ENCODE results near the gene OCSTAMP.
A peak's percentile ranks its signal among the peaks of the same experiment; 100 is the strongest.

The OCSTAMP gene

DNA sequence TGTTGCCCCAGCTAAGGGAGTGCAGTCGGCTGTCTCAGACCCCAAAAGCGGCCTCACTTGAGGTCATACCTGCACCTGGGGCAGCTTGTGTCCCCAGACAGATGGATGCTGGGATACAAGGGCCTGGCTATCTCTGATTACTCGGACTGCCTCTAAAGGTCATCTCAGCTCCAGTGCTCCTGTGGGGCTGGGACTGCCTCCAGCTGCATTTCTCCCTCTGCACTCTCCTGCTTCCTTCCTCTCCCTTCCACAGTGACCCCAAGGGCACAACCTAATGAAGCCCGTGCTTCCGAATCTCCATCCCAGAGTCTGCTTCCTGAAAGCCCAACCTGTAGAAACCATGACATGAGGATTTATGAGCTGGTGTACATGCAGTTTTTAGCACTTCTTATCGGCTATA lies 22.8 kb upstream of the OCSTAMP start:
- no peak for DNase-seq

DNA sequence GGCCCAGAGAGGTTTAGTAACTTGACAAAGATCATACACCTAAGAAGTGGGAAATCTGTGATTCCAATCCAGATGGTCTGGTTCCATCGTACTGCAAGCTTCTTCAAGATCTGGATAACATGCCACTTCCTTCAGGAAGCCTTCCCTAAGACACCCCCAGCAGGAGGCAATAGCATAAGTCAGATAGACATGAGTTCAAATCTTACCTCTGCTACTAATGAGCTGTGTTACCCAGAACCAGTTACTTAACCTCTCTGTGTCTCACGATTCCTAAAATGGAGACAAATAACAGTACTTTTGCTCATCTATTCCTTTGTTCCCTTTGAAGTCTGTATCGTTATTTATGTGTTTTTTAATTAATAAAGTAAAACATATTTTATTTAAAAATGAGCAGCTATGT lies 22.3 kb upstream of the OCSTAMP start:
- DNase-seq: no peak

DNA sequence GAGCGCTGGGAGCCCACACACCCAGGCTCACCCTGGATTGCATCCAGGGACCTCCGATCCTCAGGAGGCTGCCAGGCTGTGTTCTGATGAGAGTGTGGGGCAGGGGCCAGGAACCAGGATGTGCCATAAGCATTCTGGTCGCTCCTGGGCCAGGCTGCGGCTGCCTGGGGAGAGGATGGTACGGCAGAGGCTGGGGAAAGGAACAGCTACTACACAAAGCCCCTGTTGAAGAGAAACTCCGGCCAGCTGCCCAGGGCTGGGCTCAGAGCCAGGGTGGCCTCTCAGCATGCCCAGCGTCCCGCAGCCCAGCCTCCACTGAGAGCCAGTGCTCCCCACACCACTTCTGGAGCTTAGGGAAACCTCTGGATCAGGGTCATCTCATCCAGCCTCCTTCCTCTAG lies 21.7 kb upstream of the OCSTAMP start:
- DNase-seq: no peak

DNA sequence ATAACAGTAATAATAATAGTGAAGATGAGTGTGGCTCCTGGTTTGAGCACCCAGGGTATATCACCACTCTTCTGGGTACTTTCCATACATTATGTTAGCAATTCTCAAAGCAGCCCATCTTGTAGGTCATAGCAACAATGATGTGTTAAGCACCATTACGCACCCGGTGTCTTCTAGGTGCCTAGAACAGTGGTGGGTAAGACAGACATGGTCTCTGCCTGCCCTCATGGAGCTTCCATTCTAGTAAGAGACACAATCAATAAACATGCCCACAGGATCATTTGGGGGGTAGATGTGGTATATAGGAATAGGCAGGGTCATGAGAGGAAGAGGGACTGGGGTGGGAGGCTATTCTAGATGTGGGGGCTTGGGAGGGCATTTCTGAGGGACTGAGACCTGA lies 21.0 kb upstream of the OCSTAMP start:
- DNase-seq: no peak

DNA sequence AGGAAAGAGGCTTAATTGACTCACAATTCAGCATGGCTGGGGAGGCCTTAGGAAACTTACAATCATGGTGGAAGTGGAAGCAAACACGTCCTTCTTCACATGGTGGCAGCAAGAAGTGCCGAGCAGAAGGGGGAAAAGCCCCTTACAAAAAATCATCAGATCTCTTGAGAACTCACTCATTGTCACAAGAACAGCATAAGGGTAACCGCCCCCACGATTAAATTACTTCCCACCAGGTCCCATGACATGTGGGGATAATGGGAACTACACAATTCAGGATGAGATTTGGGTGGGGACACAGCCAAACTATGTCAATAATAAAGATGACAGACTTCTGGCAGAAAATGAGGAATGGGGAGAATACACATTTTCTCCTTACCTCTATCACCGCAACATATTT lies 20.5 kb upstream of the OCSTAMP start:
- no peak for DNase-seq

DNA sequence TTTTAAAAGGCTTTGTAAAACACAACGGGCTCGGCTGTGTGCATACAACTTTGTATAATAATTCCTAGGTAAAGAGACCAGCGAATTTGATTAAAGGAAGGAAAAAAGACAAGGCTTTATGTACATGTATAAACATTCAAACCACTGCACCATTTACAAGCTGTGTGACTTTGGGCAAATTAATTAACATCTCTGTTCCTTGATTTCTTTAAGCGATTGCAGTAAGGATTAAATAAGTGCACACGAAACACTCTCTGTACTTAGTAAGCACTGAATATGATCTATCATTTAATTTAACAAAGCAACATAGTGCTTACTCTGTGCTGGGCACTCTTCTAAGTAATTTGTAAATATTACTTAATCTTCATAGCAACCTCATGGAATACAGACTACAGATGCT lies 19.5 kb upstream of the OCSTAMP start:
- DNase-seq: no peak

DNA sequence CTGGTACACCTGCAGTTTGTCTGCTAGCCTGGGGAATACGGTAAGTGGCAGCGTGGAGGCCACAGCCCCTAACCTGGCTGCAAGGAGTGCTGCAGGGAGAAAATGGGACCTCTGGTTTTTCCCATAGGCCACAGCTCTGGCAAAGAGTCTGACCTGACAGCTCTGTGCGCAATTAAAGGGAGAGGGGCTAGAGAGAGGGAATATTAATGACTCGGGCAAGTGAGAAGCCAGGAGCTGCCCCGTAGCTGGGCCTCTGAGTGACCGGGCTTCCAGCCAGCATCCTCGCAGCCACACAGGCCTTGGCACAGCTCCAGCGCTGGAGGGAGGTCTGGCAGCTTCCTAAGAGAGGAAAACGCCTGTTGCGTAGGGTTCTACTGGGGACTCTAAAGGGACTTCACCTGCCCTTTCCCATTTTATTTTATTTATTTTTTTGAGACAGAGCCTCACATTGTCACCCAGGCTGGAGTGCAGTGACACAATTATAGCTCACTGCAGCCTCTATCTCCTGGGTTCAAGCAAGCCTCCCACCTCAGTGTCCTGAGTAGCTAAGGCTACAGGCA lies 18.2 kb upstream of the OCSTAMP start:
- no peak for DNase-seq

DNA sequence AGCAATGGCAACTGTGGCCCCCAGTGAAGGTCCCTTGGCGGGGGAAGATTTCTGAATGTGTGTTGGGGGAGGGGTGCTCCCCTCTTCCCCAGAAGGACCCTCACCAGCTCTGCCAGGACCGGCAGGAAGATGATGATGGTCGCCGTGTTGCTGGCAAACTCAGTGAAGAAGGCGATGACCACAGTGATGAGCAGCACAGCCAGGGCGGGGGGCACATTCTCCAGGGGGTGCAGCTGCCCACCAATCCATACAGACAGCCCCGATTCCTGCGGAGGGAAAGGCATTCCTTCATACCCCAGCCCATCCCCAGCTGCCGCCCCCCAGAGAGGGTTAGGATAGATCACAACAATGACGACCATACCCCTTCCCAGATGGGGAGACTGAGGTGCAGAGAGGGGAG lies 15.7 kb upstream of the OCSTAMP start:
- no peak for DNase-seq

DNA sequence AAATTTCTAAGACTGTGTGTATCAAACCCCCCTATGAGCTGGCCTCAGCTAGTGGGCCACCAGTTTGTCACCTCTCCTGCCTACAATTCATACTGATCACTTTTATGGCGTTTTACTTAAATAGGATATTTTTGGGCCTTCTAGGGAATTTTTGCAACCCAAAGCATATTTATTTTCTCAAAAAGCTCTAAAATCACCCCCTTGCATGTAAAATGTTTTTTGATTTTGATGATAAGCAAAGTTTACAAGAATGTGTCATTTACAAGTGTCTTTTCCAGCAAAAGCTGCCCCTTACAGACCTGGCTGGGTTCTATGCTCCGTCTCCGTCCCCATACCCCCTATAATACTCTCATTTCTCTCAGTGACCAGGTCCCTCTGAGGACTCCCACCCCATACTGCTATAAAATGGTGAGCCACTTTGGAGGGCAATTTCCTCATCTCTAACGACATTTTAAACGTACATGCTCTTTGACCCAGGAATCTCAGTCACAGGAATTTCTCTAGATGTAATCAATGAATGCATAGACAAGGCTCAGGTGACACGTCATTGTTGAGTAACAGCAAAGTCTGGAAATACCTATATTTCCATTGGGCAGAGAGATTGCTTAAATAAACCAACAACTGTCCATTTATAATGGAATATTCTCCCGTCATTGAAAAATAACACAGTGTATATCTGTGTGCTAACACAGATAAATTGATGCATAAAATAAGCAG lies 13.9 kb upstream of the OCSTAMP start:
- no peak for DNase-seq

DNA sequence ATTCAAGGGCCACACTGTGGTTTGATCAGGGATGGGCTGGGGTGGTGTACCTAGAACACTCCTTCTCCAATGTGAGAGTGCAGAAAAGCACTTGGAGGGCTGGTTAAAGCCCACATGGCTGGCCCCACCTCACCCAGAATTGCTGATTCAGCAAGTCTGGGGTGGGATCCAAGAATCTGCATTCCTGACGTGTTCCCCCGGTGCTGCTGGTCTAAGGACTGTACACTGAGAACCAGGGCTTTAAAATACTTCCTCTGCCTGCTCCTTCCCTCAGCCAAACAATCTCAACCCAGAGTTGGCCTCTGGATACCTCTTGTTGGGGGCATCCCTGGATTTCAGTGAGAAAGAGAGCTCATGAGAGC lies 13.4 kb upstream of the OCSTAMP start:
- no peak for DNase-seq

DNA sequence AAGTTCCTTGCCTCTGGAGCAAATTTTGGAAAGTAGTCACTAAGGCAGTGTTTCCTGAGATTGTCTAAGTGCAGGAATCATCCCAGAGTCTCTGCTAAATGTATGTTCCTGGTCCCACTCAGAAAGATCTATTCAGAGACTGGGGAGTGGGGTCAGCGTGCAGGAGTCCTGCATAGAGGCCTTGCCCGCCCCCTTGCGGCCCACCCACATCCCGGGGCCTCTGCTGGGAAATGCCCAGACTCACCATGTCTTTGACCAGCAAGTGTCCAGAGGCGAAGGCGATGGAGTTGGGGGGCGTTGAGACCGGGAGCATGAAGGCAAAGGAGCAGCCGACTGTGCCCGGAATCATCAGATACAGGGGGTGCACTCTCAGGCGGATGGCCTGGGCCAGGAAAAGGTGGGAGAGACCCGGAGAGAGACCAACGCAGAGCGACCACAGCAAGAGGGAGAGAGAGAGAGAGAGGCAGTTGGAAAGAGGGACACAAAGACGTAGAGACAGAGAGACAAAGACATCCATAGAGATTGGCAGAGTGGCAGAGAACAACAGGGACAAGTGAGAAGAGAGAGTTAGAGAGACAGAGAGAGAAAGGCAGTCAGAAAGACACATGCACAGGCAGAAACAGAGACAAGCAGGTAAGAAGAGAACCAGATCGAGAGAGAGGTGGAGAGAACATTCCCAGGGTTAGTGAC lies 12.9 kb upstream of the OCSTAMP start:
- DNase-seq: no peak

DNA sequence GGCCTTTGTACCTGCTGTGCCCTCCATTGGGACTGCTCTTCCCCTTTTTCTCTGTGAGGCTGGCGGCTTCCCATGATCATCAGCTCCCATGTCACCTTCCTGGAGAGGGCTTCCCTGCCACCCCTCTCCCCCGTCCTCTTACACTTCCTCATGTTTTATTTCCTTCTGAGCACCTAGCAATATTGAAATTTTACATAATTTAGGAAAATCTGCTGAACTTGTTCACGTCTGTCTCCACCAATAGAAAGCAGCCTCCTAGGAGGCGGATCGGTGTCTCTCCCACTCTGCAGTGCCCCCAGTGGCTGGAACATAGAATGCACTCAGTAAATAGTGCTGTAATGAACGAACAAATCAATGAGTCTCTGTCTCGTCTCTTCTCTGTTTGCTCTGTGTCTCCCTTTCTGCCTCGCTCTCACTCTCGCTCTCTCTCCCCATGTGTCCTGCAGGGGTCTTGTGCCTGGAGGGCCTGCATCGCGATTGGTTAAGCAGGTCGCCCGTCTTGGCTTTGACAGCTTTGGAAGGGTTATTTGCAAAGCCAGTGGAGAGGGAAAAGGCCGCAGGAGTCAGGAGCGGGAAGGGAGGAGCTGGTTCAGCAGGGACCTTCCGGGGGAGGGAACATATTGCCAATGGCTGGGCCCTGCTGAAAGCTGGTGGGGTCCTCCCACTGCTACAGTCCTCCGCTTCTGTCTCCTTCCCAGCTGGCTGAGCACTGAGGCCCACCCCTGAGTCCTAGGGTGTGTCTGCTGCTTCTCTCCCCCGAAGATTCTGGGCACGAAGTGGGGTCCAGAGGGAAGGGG lies 12.1 kb upstream of the OCSTAMP start:
- DNase-seq: peak; percentile 56

DNA sequence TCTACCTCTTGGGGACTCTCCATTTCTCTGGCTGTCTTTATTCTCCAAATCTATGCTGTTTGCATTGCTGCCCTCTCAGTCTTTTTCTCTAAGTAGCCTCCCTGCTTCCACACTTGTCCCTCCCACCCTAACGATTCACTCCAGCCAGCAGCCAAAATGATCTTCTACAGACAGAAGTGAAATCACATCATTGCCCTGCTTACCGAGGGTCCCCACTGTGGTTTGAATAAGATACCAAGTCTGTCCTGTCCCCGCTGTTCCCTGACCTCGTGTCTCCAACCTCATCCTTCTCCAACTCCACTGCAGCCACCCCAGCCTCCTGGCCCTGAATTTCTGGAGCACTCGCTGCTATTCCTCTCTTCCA lies 11.5 kb upstream of the OCSTAMP start:
- no peak for DNase-seq

DNA sequence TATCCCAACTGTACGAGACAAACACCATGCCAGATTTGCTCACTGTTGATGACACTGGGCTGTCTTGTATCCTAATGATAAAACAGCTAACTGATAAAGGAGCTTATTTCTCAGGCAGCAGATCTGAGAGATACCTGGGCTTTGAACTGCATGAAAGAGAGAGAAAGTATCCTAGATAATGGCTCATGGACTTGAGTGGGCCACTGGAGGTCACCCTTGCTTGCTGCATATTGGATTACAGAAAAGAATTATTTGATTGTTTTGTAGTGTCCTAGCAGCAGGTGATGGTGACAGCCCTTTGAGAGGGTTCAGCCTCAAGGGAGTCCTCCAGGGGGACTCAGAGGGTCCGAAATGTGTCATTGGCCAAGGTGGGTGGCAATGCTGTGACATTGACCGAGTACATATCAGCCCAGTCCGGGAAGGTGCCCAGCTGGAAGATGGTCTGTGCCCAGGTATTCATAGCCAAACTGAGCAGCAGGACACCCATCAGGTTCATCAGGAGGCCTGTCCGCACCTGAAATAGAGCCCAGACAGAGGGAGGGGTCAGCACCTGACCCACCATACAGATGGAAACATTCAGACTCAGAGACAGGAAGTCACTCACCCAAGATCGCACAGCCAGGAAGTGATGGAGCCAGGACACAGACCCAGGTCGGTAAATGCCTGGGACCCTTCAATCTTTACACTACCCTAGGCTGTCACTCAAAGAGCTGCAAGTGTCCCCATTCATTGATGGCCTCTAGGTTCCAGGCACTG lies 9.4 kb upstream of the OCSTAMP start:
- no peak for DNase-seq

DNA sequence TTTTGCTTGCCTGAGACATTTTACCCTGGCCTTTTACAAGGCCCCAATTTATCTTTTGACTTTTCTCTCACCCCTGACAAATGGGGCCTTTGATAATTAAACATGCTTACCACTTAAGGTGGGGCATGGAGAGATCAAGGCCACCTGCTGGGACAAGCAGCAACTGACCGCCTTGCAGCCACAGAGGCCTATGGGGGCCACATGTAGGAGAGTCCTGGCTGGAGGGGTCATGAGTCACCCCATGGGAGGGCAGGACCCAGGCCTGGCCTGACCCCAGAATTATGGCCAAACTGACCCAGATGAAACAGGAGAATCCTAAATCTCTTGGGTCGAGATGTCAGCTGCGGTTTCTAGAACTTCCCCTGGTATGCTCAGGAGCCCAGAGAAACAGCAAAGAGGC lies 8.5 kb upstream of the OCSTAMP start:
- no peak for DNase-seq

DNA sequence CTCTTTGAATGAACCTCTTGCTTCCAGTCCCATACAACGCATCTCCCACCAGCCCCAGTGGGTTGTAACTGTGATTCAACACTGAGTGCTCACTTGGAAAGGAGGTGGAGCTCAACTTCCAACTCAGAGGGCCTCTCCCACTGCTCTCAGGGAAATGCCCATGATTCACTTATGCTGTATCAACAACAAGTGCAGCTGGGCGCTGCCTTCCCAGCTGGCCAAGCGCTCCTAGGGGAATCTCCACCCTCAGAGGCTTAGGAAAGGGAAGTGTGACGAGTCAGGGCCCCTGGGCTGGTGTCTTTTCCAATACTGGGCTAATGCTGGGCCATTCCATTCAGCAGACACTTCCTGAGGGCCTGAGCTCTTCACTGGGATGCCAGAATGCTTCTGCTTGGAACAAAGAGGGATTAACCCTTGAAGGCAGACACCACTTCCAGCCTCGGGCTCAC lies 8.1 kb upstream of the OCSTAMP start:
- no peak for DNase-seq

DNA sequence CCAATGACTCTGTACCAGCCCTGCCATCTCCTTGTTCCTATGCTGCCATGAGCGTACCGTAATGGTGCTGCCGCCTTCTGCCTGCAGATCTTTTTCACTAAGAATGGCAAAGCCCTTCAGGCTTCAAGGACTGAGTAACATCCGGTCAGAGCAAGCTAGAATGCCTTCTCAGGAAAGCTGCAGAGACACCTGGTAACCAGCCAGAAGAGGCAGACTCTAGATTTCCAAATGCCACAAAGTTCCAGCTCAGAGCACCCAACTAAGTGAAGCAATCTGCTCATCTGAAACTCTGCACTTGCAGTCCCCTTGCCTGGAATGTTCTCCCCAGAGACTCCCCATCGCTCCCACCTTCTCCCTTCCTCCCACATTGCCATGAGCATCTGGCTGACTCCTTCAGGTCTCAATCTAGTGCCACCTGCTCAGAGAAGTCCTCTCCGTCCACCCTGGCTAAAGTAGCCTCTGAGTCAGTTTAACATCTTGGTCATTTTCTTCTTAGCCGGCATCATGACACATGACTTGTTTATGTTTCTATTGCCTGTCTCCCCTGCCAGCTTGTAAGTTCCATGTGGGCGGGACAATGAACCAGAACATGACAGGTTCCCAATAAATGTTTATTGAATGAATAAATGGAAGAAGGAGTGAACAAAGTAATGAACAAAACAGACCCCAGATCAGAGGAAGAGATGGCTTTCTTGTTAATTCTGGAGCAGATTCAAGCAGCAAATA lies 6.9 kb upstream of the OCSTAMP start:
- no peak for DNase-seq

DNA sequence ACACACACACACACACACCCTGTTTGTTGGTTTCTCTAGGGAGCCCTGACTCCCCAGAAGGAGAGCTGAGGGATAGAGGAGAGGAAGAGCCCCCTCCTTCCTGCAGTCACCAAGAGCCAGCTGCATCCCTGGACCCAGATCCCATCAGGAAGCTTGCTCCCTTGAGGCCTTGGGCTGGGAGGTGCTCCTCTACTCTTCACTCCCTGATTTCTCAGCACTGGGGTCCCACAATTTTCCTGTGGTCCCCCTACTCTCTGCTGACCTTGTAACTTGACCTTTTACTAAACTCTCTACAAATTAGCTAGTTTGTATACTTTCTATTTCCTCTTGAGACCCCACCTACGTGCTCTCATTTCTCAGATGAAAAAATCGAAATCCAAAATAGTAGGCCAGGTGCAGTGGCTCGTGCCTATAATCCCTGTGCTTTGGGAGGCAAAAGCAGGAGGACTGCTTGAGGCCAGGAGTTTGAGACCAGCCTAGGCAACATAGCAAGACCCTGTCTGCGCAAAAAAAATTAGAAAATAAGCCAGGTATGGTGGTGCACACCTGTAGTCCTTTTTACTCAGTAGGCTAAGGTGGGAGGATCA lies 5.0 kb upstream of the OCSTAMP start:
- no peak for DNase-seq

DNA sequence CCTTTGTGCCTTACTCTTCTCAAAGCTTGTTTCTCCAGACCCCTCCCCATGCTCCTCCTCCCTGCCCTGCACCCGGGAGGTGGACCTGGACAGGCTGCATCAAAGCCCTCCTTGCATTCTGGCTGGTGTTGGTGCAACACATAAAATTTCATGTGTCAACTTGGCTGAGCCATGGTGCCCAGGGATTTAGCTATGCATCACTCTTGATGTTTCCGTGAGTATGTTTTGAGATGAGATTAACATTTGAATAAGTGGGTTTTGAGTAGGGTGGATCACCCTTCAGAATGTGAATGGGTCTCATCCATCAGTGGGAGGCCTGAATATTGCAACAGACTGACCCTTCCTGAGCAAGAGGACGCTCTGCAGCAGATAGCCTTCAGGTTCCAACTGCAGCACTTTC lies 4.4 kb upstream of the OCSTAMP start:
- no peak for DNase-seq

DNA sequence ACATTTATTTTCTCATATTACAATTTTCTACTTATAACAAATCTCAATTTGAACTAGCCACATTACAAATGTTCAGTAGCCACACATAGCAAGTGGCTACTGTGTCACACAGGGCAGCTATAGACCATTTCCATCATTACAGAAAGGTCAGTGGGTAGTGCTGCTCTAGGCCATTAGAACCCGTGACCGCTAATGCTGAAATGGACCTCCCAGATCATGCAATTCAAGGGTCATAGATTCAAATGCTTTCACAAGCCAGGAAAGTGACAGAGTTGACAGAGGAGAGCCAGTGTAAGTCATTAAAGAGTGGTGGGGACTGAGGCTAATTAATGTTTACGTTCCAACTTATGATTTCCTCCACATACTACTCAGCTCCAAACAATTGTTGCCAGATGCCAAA lies 3.5 kb upstream of the OCSTAMP start:
- DNase-seq: no peak

DNA sequence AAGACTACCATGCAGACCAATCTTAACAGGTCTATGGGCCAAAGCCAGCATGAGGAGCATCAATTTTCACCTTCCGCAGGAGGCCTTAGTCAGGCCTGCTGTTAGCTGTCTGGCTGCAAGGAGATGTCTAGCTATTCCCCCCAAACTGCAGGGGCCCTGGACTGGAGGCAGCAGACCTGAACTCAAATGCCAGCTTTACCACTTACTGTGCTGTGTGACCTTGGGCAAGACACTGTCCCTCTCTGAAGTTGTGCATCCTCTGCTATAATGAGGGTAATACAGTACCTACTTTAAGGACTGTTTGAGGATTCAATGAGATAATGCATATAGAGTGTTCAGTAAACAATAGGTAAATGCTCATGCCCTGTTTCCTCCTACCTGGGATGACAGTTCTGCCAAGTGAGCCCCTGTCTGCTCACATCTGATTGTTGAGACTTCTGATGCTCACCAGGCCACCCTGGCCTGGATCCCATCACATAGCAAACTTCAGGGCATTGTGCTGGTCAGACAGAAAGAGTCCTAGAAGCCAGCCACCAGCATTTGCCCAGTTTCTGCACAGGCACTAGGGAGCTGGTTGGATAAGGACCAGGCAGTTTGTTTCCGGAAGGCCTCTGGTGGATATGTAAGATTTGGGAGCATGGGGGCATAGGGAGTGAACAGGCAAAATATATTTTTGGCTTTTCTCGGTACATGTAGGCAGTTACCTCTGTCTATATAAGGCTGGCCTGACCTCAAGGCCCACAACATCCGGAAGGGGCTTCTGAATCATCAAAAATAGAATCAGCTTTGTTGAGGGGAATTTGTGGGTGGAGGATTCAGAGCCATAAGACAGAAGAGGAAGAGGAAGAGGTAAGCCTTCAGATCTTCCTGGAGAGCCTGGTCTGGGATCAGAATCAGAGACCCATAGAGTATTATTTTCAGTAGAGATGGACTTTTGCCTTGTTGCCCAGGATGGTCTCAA lies 2.3 kb upstream of the OCSTAMP start:
- peak; percentile 8 for DNase-seq
